ENCODE data around the gene GRIA2.

The GRIA2 gene

GRCh38 chr4:157265281-157265680, 44.8 kb downstream of the GRIA2 start:
- DNase-seq (ENCODE audit: low read depth in 2 of 2): no peak

GRCh38 chr4:157270108-157270507, 49.6 kb downstream of the GRIA2 start:
- no peak for DNase-seq (ENCODE audit: low read depth in 2 of 2)

GRCh38 chr4:157270552-157270951, 50.0 kb downstream of the GRIA2 start:
- DNase-seq (ENCODE audit: low read depth in 2 of 2): no peak

- DNase-seq (ENCODE audit: low read depth in 2 of 2): no peak
Measured at GRCh38 chr4:157271166-157271869, 50.8 kb downstream of the GRIA2 start.

- no peak for DNase-seq (ENCODE audit: low read depth in 2 of 2)
Measured at GRCh38 chr4:157280673-157281072, 60.1 kb downstream of the GRIA2 start.

- DNase-seq (ENCODE audit: low read depth in 2 of 2): no peak
Measured at GRCh38 chr4:157282019-157282418, 61.5 kb downstream of the GRIA2 start.

GRCh38 chr4:157287445-157287844, 66.9 kb downstream of the GRIA2 start:
- DNase-seq (ENCODE audit: low read depth in 2 of 2): no peak

- DNase-seq (ENCODE audit: low read depth in 2 of 2): no peak
Measured at GRCh38 chr4:157290622-157291021, 70.1 kb downstream of the GRIA2 start.

- no peak for DNase-seq (ENCODE audit: low read depth in 2 of 2)
Measured at GRCh38 chr4:157291071-157291470, 70.5 kb downstream of the GRIA2 start.

GRCh38 chr4:157293673-157294072, 73.1 kb downstream of the GRIA2 start:
- no peak for DNase-seq (ENCODE audit: low read depth in 2 of 2)

- DNase-seq (ENCODE audit: low read depth in 2 of 2): no peak
Measured at GRCh38 chr4:157294575-157294974, 74.0 kb downstream of the GRIA2 start.

GRCh38 chr4:157300701-157301100, 80.2 kb downstream of the GRIA2 start:
- no peak for DNase-seq (ENCODE audit: low read depth in 2 of 2)

- DNase-seq (ENCODE audit: low read depth in 2 of 2): no peak
Measured at GRCh38 chr4:157303471-157303960, 83.0 kb downstream of the GRIA2 start.

GRCh38 chr4:157304769-157305168, 84.2 kb downstream of the GRIA2 start:
- DNase-seq (ENCODE audit: low read depth in 2 of 2): no peak

GRCh38 chr4:157312702-157313101, 92.2 kb downstream of the GRIA2 start:
- no peak for DNase-seq (ENCODE audit: low read depth in 2 of 2)

- DNase-seq (ENCODE audit: low read depth in 2 of 2): no peak
Measured at GRCh38 chr4:157314906-157315305, 94.4 kb downstream of the GRIA2 start.

GRCh38 chr4:157315968-157316367, 95.4 kb downstream of the GRIA2 start:
- no peak for DNase-seq (ENCODE audit: low read depth in 2 of 2)

- DNase-seq (ENCODE audit: low read depth in 2 of 2): no peak
Measured at GRCh38 chr4:157320092-157320491, 99.6 kb downstream of the GRIA2 start.

- no peak for DNase-seq (ENCODE audit: low read depth in 2 of 2)
Measured at GRCh38 chr4:157327666-157328065, 107.1 kb downstream of the GRIA2 start.

GRCh38 chr4:157357887-157358286, 137.4 kb downstream of the GRIA2 start:
- no peak for DNase-seq (ENCODE audit: low read depth in 2 of 2)

GRCh38 chr4:157358439-157358838, 137.9 kb downstream of the GRIA2 start:
- DNase-seq (ENCODE audit: low read depth in 2 of 2): no peak

- no peak for DNase-seq (ENCODE audit: low read depth in 2 of 2)
Measured at GRCh38 chr4:157358851-157359250, 138.3 kb downstream of the GRIA2 start.

GRCh38 chr4:157363360-157363759, 142.8 kb downstream of the GRIA2 start:
- DNase-seq (ENCODE audit: low read depth in 2 of 2): no peak

- DNase-seq (ENCODE audit: low read depth in 2 of 2): no peak
Measured at GRCh38 chr4:157372154-157372553, 151.6 kb downstream of the GRIA2 start.
